ENCODE results near the gene EMC10.
"Not testable (repeated sequence)": the region's sequence is repeated elsewhere in the genome, so short reads cannot be mapped to it uniquely, and the experiment has no call there.

The EMC10 gene

GRCh38 chr19:50512112-50512998, 36.0 kb downstream of the EMC10 start:
- in situ Hi-C loops (cut with HindIII; ENCODE audit: low sequenced_read_pairs): no loop called here

GRCh38 chr19:50512999-50513745, 36.9 kb downstream of the EMC10 start:
- in situ Hi-C loops (cut with HindIII; ENCODE audit: low sequenced_read_pairs): no loop called here

GRCh38 chr19:50513746-50514345, 37.5 kb downstream of the EMC10 start, which contains the start of gene ASPDH:
ASPDH (minus strand) TSS chr19:50513913; CDS start chr19:50513823, 90 bp downstream.
- in situ Hi-C loops (cut with HindIII; ENCODE audit: low sequenced_read_pairs): no loop called here

- in situ Hi-C loops (cut with HindIII; ENCODE audit: low sequenced_read_pairs): no loop called here
Observed at GRCh38 chr19:50514346-50515167, 38.2 kb downstream of the EMC10 start.

GRCh38 chr19:50515168-50515561, 38.9 kb downstream of the EMC10 start:
- in situ Hi-C loops (cut with HindIII; ENCODE audit: low sequenced_read_pairs): no loop called here

GRCh38 chr19:50516456-50516855, 40.1 kb downstream of the EMC10 start:
- in situ Hi-C loops (cut with HindIII; ENCODE audit: low sequenced_read_pairs): no loop called here

GRCh38 chr19:50516964-50517703, 40.8 kb downstream of the EMC10 start:
- in situ Hi-C loops (cut with HindIII; ENCODE audit: low sequenced_read_pairs): no loop called here

GRCh38 chr19:50517704-50518075, 41.4 kb downstream of the EMC10 start:
- in situ Hi-C loops (cut with HindIII; ENCODE audit: low sequenced_read_pairs): no loop called here

- in situ Hi-C loops (cut with HindIII; ENCODE audit: low sequenced_read_pairs): no loop called here
Observed at GRCh38 chr19:50518091-50519005, 42.0 kb downstream of the EMC10 start.

GRCh38 chr19:50519006-50519575, 42.8 kb downstream of the EMC10 start:
- in situ Hi-C loops (cut with HindIII; ENCODE audit: low sequenced_read_pairs): no loop called here

- in situ Hi-C loops (cut with HindIII; ENCODE audit: low sequenced_read_pairs): no loop called here
Observed at GRCh38 chr19:50520822-50521465, 44.6 kb downstream of the EMC10 start.

- in situ Hi-C loops (cut with HindIII; ENCODE audit: low sequenced_read_pairs): no loop called here
Observed at GRCh38 chr19:50522881-50523280, 46.6 kb downstream of the EMC10 start.

GRCh38 chr19:50528052-50528451, 51.7 kb downstream of the EMC10 start:
- in situ Hi-C loops (cut with HindIII; ENCODE audit: low sequenced_read_pairs): not testable (repeated sequence)

GRCh38 chr19:50531171-50531612, 54.9 kb downstream of the EMC10 start:
- in situ Hi-C loops (cut with HindIII; ENCODE audit: low sequenced_read_pairs): no loop called here

GRCh38 chr19:50532952-50533351, 56.6 kb downstream of the EMC10 start:
- in situ Hi-C loops (cut with HindIII; ENCODE audit: low sequenced_read_pairs): no loop called here

- in situ Hi-C loops (cut with HindIII; ENCODE audit: low sequenced_read_pairs): no loop called here
Observed at GRCh38 chr19:50534478-50534877, 58.2 kb downstream of the EMC10 start.

- in situ Hi-C loops (cut with HindIII; ENCODE audit: low sequenced_read_pairs): no loop called here
Observed at GRCh38 chr19:50535672-50536187, 59.4 kb downstream of the EMC10 start.

Measured in endothelial cell of hepatic sinusoid (primary cell).